HepG2 (cell line): ENCODE measurements around the gene WASHC3. TPM values are rescaled to one million over a fixed set of nuclear protein-coding genes. Genes with fewer than 3 reads are reported as not detected.

ENCODE experiments used
- ATAC-seq: fragments of 200-7000 bp; cut with Tn5 transposase; 3 replicates; pipeline ENCODE4 v1.9.1; 2020; ENCODE audit warnings: mild to moderate bottlenecking, moderate library complexity
- BruUV-seq: library from RNA; stranded (reverse); fragments of 400-500 nt; replicated peaks from 2 replicates; lab custom pipeline; 2021; lab: Mats Ljungman, UMichigan
- CTCF ChIA-PET: fragments of 300-600 bp; formaldehyde crosslinking; extraction: SDS; loops from one replicate; lab custom pipeline; 2021; ENCODE audit warnings: low total read pairs, inconsistent platforms, low intra/inter-chr PET ratio; lab: Yijun Ruan, JAX
- POLR2A ChIA-PET: fragments of 350-600 bp; sonication (Branson Sonifier 250); formaldehyde crosslinking; loops from one replicate; lab custom pipeline; 2020; ENCODE audit warnings: antibody characterized with exemption, inconsistent platforms; lab: Yijun Ruan, JAX
- DNase-seq: peaks from one replicate; pipeline ENCODE4 v3.0.0-alpha.2; 2015; ENCODE audit warnings: low spot score
- FAIRE-seq: peaks from 3 replicates; lab custom pipeline; 2011; peaks lifted over from hg19 to GRCh38; lab: Jason Lieb, UNC
- H2AFZ ChIP-seq: one replicate; pipeline ENCODE4 v1.6.1; 2011; ENCODE audit warnings: low read length, inconsistent platforms
- H3K27ac ChIP-seq: fragments of 300-600 bp; 3 replicates; pipeline ENCODE4 v1.8.0; 2011; ENCODE audit warnings: mixed run types, mild to moderate bottlenecking, mixed read lengths, low read length, inconsistent platforms; ENCODE audit not compliant: insufficient read depth; ENCODE audit errors: extremely low read length
- H3K27me3 ChIP-seq, 2 experiments: fragments of 200-600 bp in 1 of 2; 2 replicates in 1 of 2; 3 replicates in 1 of 2; pipeline versions ENCODE4 v1.6.0 to v1.8.0; 2011; ENCODE audit warnings: low read length in 2 of 2, mild to moderate bottlenecking in 2 of 2, moderate library complexity in 2 of 2, inconsistent platforms in 1 of 2; ENCODE audit not compliant: insufficient read depth in 2 of 2, control insufficient read depth in 1 of 2
- H3K36me3 ChIP-seq, 2 experiments: fragments of 200-600 bp in 1 of 2; replicated peaks in 1 of 2; 2 replicates in 1 of 2; 3 replicates in 1 of 2; pipeline versions ENCODE4 v1.5.1 to v1.8.0; 2011; ENCODE audit warnings: low read length in 2 of 2, inconsistent platforms in 1 of 2; ENCODE audit not compliant: insufficient read depth in 2 of 2, control insufficient read depth in 1 of 2
- H3K4me1 ChIP-seq: 2 replicates; pipeline ENCODE4 v1.5.1; 2012; ENCODE audit warnings: low read length, inconsistent platforms; ENCODE audit not compliant: insufficient read depth
- H3K4me2 ChIP-seq: 2 replicates; pipeline ENCODE4 v1.6.0; 2011; ENCODE audit warnings: low read depth, low read length, inconsistent platforms
- H3K4me3 ChIP-seq, 3 experiments: fragments of 200-600 bp in 1 of 3; sonication (generic), shearing (Covaris generic) in 1 of 3; replicated peaks in 1 of 3; 2 replicates each; pipeline ENCODE4 v1.5.1; 2011 to 2016; ENCODE audit warnings: low read length in 3 of 3, inconsistent platforms in 2 of 3, low read depth in 2 of 3, mild to moderate bottlenecking in 2 of 3, control low read depth in 1 of 3, mixed read lengths in 1 of 3; ENCODE audit not compliant: insufficient read depth in 1 of 3
- H3K79me2 ChIP-seq: one replicate; pipeline ENCODE4 v1.6.1; 2011; ENCODE audit warnings: low read length, inconsistent platforms; ENCODE audit not compliant: insufficient read depth
- H3K9ac ChIP-seq: 2 replicates; pipeline ENCODE4 v1.6.0; 2011; ENCODE audit warnings: mild to moderate bottlenecking, low read depth, low read length, inconsistent platforms; ENCODE audit not compliant: insufficient read depth
- H3K9me3 ChIP-seq: 2 replicates; pipeline ENCODE4 v1.5.1; 2012; ENCODE audit warnings: mild to moderate bottlenecking, low read length
- H4K20me1 ChIP-seq: 2 replicates; pipeline ENCODE4 v1.6.0; 2011; ENCODE audit warnings: inconsistent platforms, mild to moderate bottlenecking, low read length, moderate library complexity; ENCODE audit not compliant: insufficient read depth
- AHDC1 ChIP-seq: sonication (generic); formaldehyde crosslinking; IDR thresholded peaks from 2 replicates; pipeline ENCODE4 v1.5.1; 2020; ENCODE audit warnings: mild to moderate bottlenecking, missing genetic modification reagents, borderline replicate concordance
- KDM1A ChIP-seq: IDR thresholded peaks from 2 replicates; pipeline ENCODE4 v1.6.1; 2016; ENCODE audit warnings: missing compliant biosample characterization
- PITX1 ChIP-seq: sonication (generic); formaldehyde crosslinking; IDR thresholded peaks from 2 replicates; pipeline ENCODE4 v1.5.1; 2020; ENCODE audit warnings: mild to moderate bottlenecking, missing genetic modification reagents
- ZKSCAN1 ChIP-seq: fragments of 150-350 bp; IDR thresholded peaks from 2 replicates; pipeline ENCODE4 v1.6.1; 2014; ENCODE audit warnings: low read length
- ZNF614 ChIP-seq: IDR thresholded peaks from 2 replicates; pipeline ENCODE4 v1.6.1; 2018; ENCODE audit warnings: missing biosample characterization, missing genetic modification reagents, inconsistent platforms, borderline replicate concordance
- ZNF746 ChIP-seq: sonication (generic); formaldehyde crosslinking; IDR thresholded peaks from 2 replicates; pipeline ENCODE4 v1.8.0; 2022; ENCODE audit warnings: mild to moderate bottlenecking, missing genetic modification reagents
- ZNF879 ChIP-seq: sonication (generic); formaldehyde crosslinking; IDR thresholded peaks from 2 replicates; pipeline ENCODE4 v1.8.1; 2023; ENCODE audit warnings: missing genetic modification reagents
- WGBS: methylation state at CpG from one replicate; pipeline ENCODE4 v1.1.6; 2017; ENCODE audit warnings: low lambda C conversion rate; 5-methylcytosine and 5-hydroxymethylcytosine counted together
- in situ Hi-C: cut with HindIII; loops from 2 replicates; pipeline ENCODE4 v1.10.0; 2017; ENCODE audit warnings: low pct_unique_long_range_greater_than_20kb; ENCODE audit not compliant: extremely low pct_ligation_motif_present
- intact Hi-C: fragments of 100-400 bp; cut with micrococcal nuclease; formaldehyde crosslinking; loops from one replicate; pipeline ENCODE4 v1.10.0; 2022; ENCODE audit not compliant: unreplicated experiment
- polyA plus RNA-seq, 8 experiments: library from polyadenylated mRNA; depleted of rRNA in 3 of 8; stranded (reverse) in 7 of 8; unstranded in 1 of 8; fragments of >200 nt; fragmentation: Illumina TruSeq in 4 of 8; extraction: Trizol in 4 of 8; gene quantifications; 2 replicates each; pipeline versions ENCODE4 v1.2.1 to v1.2.3, GENCODE V29; 2011 to 2016; ENCODE audit warnings: low read depth in 4 of 8, missing spikeins in 1 of 8, mixed read lengths in 1 of 8; ENCODE audit not compliant: insufficient read depth in 1 of 8
- total RNA-seq, 5 experiments: library from RNA; depleted of rRNA; stranded (reverse); fragments of >200 nt; fragmentation: Illumina TruSeq; extraction: Trizol; gene quantifications; 2 replicates each; pipeline ENCODE4 v1.2.3, GENCODE V29; 2016; ENCODE audit warnings: low read depth in 1 of 5
- TF ChIP-seq, protein P1 (sequence below): sonication (generic); formaldehyde crosslinking; IDR thresholded peaks from 2 replicates; pipeline ENCODE4 v1.4.0; 2020; ENCODE audit warnings: mild to moderate bottlenecking, missing genetic modification reagents
- TF ChIP-seq, protein P2 (sequence below): IDR thresholded peaks from 2 replicates; pipeline ENCODE4 v1.6.1; 2016; ENCODE audit warnings: mild to moderate bottlenecking

WASHC3 gene
- total and polyA plus RNA-seq, 2 of the 13 experiments (the other 11 are each of a cell fraction or from before 2014, with no cell fraction given) = 32.7 to 47.3 TPM

DNA sequence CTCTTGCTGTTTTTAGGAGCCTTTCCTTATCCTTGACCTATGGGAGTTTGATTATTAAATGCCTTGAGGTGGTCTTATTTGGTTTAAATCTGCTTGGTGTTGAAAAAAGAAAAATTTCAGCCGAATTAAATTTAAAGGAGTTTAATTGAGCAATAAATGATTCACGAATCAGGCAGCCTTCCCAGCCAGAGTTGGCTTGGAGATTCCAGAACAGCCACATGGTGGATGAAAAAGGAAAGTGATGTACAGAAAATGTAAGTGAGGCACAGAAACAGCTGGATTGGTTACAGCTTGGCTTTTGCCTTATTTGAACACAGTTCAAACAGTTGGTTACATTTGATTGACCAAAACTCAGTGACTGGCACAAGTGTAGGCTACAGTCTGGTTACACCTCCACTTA is 69.7 kb downstream of the WASHC3 start (continued):
- TF ChIP-seq, protein P1, sequence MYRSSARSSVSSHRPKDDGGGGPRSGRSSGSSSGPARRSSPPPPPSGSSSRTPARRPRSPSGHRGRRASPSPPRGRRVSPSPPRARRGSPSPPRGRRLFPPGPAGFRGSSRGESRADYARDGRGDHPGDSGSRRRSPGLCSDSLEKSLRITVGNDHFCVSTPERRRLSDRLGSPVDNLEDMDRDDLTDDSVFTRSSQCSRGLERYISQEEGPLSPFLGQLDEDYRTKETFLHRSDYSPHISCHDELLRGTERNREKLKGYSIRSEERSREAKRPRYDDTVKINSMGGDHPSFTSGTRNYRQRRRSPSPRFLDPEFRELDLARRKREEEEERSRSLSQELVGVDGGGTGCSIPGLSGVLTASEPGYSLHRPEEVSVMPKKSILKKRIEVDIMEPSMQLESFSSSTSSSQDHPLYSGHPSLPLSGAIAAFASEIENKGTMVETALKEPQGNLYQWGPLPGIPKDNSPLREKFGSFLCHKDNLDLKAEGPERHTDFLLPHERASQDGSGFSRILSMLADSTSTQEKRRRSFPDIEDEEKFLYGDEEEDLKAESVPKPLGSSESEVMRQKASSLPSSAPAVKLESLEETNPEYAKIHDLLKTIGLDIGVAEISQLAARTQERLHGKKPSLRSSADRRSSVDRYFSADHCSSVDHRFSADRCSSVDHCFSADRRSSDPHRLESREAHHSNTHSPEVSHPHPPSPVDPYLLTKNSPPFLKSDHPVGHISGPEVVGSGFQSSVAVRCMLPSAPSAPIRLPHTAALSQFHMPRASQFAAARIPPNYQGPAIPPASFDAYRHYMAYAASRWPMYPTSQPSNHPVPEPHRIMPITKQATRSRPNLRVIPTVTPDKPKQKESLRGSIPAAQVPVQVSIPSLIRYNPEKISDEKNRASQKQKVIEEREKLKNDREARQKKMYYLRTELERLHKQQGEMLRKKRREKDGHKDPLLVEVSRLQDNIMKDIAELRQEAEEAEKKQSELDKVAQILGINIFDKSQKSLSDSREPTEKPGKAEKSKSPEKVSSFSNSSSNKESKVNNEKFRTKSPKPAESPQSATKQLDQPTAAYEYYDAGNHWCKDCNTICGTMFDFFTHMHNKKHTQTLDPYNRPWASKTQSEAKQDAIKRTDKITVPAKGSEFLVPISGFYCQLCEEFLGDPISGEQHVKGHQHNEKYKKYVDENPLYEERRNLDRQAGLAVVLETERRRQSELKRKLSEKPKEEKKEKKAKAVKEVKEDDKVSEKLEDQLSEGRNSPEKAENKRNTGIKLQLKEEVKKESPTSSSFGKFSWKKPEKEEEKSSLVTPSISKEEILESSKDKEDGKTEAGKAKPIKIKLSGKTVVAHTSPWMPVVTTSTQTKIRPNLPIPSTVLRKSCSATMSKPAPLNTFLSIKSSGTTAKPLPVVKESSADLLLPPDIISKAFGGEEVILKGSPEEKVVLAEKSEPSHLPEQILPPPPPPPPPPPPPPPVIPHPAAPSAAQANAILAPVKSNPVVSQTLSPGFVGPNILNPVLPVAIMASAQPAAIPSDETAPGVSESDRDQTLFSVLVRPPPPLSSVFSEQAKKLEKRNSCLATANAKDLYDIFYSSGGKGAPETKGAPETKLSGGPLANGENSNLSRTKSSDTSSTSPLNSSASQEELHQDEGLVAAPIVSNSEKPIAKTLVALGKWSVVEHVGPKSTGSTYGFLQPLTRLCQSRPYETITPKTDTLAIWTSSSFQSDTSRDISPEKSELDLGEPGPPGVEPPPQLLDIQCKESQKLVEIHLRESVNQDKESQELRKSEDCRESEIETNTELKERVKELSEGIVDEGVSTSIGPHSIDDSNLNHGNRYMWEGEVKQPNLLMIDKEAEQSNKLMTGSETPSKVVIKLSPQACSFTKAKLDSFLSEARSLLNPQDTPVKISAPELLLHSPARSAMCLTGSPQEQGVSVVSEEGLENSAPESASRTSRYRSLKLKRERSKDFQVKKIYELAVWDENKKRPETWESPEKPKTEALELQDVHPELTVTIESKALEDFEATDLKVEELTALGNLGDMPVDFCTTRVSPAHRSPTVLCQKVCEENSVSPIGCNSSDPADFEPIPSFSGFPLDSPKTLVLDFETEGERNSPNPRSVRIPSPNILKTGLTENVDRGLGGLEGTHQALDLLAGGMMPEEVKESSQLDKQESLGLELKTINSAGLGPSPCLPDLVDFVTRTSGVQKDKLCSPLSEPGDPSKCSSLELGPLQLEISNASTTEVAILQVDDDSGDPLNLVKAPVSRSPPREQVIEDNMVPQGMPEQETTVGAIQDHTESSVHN (CRISPR knock-in tag) = no peak
- TF ChIP-seq PITX1 (no peak), ZNF614 (CRISPR knock-in tag) (no peak), ZNF746 (CRISPR knock-in tag) (no peak), KDM1A (CRISPR knock-in tag) (no peak)

DNA sequence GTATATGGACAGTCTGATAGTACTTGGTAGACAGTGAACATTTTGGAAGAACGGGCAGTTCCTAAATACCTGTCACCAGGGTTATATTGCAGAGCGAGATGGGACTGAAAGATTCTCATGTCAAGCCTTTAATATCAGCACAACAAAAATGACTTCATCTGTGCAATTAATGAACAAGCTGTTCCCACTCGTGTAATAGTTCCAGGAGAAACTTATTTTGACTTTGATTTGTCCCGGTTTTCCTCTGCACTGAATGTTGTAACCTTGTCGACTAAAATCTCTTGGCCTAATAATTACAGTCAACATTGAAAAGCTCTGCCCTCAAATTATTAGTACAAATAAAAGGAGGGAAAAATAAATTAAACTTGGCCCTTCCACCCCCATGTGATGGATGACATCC is 79.5 kb downstream of the WASHC3 start:
- FAIRE-seq = no peak
- no peak overlapping the region for H3K4me2 ChIP-seq
- H2AFZ ChIP-seq = no peak overlapping the region
- H3K4me1 ChIP-seq = no peaks in the 10 kb centered on the region
- no peak overlapping the region for H3K4me3 ChIP-seq
- H3K9me3 ChIP-seq = no peaks in the 10 kb centered on the region
- intact Hi-C loops (no loop called here), in situ Hi-C loops (no loop called here)
- no peak overlapping the region for H3K27ac ChIP-seq
- no peak for DNase-seq
- no peaks in the 10 kb centered on the region for H4K20me1 ChIP-seq
- H3K27me3 ChIP-seq = peaks cover 0 to 4% of the 10 kb centered on the region in 2 experiments; a peak in 1 of 5 replicates
- H3K36me3 ChIP-seq = no peaks in the 10 kb centered on the region
- no peak overlapping the region for H3K9ac ChIP-seq
- ATAC-seq = no peak
- ChIA-PET CTCF (no interaction called here), POLR2A (no interaction called here)
- H3K79me2 ChIP-seq = no peaks in the 10 kb centered on the region
- 4% methylated on average over 5 of the region's 5 CpGs for WGBS
- BruUV-seq = no TSS peak
- TF ChIP-seq, protein P2, sequence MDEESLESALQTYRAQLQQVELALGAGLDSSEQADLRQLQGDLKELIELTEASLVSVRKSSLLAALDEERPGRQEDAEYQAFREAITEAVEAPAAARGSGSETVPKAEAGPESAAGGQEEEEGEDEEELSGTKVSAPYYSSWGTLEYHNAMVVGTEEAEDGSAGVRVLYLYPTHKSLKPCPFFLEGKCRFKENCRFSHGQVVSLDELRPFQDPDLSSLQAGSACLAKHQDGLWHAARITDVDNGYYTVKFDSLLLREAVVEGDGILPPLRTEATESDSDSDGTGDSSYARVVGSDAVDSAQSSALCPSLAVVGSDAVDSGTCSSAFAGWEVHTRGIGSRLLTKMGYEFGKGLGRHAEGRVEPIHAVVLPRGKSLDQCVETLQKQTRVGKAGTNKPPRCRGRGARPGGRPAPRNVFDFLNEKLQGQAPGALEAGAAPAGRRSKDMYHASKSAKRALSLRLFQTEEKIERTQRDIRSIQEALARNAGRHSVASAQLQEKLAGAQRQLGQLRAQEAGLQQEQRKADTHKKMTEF (CRISPR knock-in tag) = no peak
- no peak for TF ChIP-seq ZNF879 (CRISPR knock-in tag)
- TF ChIP-seq AHDC1 = no peak
- TF ChIP-seq ZKSCAN1 = no peak
